Adipose tissue (tissue), 3 donors: ENCODE measurements around the gene PSMD13. TPM values are rescaled to one million over a fixed set of nuclear protein-coding genes. Genes with fewer than 3 reads are reported as not detected.
"Not testable (repeated sequence)": the region's sequence is repeated elsewhere in the genome, so short reads cannot be mapped to it uniquely, and the experiment has no call there.

Experiments used
- H3K27ac ChIP-seq: one replicate; pipeline ENCODE4 v1.5.1; 2013; ENCODE audit warnings: low read depth, low read length
- WGBS, 3 donors: extraction: QIAGEN DNeasy Blood & Tissue Kit; methylation state at CpG; one replicate each; pipeline ENCODE4 v1.1.7; 2013; 5-methylcytosine and 5-hydroxymethylcytosine counted together
- polyA plus RNA-seq, 3 donors: library from polyadenylated mRNA; stranded (reverse); fragments of 200-250 nt; gene quantifications; one replicate each; pipeline ENCODE4 v1.2.3, GENCODE V29; 2013
- donor health status: healthy with polysubstance abuse.
- donor health status: Bipolar disorder and iron deficiency.
- donor health status: healthy.

The PSMD13 gene
- polyA plus RNA-seq, 3 donors = 65.7 to 121 (median 98.5) TPM

GRCh38 chr11:279966-280705, 43.4 kb downstream of the PSMD13 start:
- no peak overlapping the region for H3K27ac ChIP-seq
- 2 to 4% (median 3%) methylated on average over 78 to 85 of the region's 85 CpGs for WGBS, 3 donors

DNA sequence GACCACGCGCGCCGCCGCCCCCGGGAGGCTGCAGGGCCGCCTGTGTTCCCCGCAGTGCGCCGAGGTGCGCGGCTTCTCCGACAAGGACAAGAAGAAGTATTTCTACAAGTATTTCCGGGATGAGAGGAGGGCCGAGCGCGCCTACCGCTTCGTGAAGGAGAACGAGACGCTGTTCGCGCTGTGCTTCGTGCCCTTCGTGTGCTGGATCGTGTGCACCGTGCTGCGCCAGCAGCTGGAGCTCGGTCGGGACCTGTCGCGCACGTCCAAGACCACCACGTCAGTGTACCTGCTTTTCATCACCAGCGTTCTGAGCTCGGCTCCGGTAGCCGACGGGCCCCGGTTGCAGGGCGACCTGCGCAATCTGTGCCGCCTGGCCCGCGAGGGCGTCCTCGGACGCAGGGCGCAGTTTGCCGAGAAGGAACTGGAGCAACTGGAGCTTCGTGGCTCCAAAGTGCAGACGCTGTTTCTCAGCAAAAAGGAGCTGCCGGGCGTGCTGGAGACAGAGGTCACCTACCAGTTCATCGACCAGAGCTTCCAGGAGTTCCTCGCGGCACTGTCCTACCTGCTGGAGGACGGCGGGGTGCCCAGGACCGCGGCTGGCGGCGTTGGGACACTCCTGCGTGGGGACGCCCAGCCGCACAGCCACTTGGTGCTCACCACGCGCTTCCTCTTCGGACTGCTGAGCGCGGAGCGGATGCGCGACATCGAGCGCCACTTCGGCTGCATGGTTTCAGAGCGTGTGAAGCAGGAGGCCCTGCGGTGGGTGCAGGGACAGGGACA, 44.1 kb downstream of the PSMD13 start:
- no peak overlapping the region for H3K27ac ChIP-seq
- WGBS, 3 donors = 7 to 8% (median 7%) methylated on average over 79 of the region's 79 CpGs

DNA sequence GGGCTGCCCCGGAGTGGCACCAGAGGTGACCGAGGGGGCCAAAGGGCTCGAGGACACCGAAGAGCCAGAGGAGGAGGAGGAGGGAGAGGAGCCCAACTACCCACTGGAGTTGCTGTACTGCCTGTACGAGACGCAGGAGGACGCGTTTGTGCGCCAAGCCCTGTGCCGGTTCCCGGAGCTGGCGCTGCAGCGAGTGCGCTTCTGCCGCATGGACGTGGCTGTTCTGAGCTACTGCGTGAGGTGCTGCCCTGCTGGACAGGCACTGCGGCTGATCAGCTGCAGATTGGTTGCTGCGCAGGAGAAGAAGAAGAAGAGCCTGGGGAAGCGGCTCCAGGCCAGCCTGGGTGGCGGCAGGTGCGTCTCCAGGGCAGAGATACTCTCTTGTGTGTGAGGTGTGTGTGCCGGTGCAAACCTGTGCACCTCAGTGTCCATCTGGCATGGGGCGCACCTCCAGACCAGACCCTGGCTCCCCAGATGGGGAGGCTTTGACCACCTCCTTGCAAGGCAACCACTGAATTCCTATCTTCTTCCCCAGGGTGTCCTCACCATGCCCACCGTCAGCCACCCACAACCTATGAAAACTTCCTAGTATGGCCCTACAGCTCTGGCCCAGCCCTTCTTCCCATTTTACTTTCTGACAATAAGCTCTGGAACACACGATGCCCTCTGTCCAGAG, 44.8 kb downstream of the PSMD13 start:
- H3K27ac ChIP-seq = no peak overlapping the region
- 29 to 41% (median 34%) methylated on average over 26 of the region's 26 CpGs for WGBS, 3 donors

DNA sequence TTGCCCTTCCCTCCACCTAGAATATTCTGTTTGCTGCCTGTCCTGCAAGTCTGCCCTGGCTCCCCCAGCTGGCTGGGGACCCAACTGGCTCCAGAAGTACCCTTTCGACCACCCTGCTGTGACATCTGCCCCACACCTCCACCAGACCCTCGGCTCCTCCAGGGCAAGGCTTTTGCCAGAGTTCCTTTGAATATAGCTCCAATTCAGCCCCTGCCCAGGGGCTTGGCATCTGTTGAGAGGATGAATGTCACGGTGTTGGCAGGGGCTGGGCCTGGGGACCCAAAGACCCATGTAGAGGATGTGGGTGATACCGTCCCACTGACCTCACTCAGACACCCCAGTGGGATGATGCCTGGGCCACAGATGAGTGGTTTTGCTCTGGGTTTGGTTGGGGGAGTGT, 45.4 kb downstream of the PSMD13 start:
- H3K27ac ChIP-seq = no peak overlapping the region
- WGBS, 3 donors = 57 to 74% (median 69%) methylated on average over 4 of the region's 4 CpGs

- H3K27ac ChIP-seq = no peak overlapping the region
- 29 to 65% (median 63%) methylated on average over 10 to 13 of the region's 13 CpGs for WGBS, 3 donors
Measured at GRCh38 chr11:282630-283360, 46.0 kb downstream of the PSMD13 start.

GRCh38 chr11:283405-284104, 46.8 kb downstream of the PSMD13 start:
- 81 to 84% (median 83%) methylated on average over 22 to 23 of the region's 23 CpGs for WGBS, 3 donors
- H3K27ac ChIP-seq = no peak overlapping the region

- no peak overlapping the region for H3K27ac ChIP-seq
- WGBS, 3 donors = 83 to 87% (median 86%) methylated on average over 23 to 24 of the region's 24 CpGs
Measured at GRCh38 chr11:284105-285020, 47.6 kb downstream of the PSMD13 start.

GRCh38 chr11:285021-285893, 48.5 kb downstream of the PSMD13 start:
- WGBS, 3 donors = 87 to 89% (median 89%) methylated on average over 29 of the region's 29 CpGs
- H3K27ac ChIP-seq = no peak overlapping the region

DNA sequence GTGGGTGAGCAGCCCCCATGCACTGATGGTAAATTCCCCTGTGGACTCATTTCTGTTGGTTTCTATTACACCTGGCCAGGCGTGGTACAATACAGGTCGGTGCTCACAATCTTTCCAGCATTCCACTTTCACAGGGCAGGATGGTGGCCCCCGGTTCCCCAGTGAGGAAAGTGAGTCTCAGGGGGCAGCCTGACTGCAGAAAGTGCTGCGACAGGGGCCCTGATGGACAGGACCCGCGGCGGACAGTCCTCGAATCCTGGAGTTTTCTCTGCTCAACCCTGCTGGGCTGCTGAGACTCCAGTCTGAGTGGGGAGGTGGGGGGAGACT, 49.1 kb downstream of the PSMD13 start:
- no peak overlapping the region for H3K27ac ChIP-seq
- WGBS, 3 donors = 84 to 92% (median 87%) methylated on average over 8 of the region's 8 CpGs

DNA sequence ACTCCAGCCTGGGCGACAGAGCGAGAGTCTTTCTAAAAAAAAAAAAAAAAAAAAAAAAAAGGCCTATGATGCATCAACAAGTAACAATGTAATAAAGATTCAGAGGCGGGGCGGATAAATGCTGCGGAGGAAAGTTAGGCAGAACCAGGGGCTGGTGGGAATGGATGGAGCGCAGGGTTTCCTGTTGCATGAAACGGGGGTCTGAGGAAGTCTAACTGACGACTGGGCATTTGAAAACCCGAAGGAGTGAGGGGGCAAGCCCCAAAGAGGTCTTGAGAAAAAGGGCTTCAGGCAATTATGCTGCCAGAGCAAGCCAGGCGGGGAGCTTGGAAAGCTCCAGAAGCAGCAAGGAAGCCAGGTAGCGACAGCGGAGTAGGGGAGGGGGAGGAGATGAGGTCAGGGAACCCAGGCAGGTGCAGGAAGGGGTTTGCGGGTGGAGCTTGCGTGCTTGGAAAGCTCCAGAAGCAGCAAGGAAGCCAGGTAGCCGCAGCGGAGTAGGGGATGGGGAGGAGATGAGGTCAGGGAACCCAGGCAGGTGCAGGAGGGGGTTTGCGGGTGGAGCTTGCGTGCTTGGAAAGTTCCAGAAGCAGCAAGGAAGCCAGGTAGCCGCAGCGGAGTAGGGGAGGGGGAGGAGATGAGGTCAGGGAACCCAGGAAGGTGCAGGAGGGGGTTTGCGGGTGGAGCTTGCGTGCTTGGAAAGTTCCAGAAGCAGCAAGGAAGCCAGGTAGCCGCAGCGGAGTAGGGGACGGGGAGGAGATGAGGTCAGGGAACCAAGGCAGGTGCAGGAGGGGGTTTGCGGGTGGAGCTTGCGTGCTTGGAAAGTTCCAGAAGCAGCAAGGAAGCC, 50.4 kb downstream of the PSMD13 start:
- not testable (repeated sequence) for H3K27ac ChIP-seq

GRCh38 chr11:287821-288477, 51.2 kb downstream of the PSMD13 start:
- no peak overlapping the region for H3K27ac ChIP-seq
- 19 to 23% (median 22%) methylated on average over 40 to 41 of the region's 41 CpGs for WGBS, 3 donors

More for the DNA sequence above, 50.4 kb downstream of the PSMD13 start:
- WGBS, 3 donors = 58 to 84% (median 82%) methylated on average over 24 to 27 of the region's 27 CpGs

GRCh38 chr11:288478-289397, 52.0 kb downstream of the PSMD13 start, which contains the start of gene PGGHG:
TSS of gene PGGHG (plus strand) at chr11:289126. CDS start at chr11:289817, 691 bp downstream.
- H3K27ac ChIP-seq = no peak within 1 kb of the TSS
- WGBS, 3 donors = 0 to 1% (median 1%) methylated on average over 57 to 104 of the region's 112 CpGs

DNA sequence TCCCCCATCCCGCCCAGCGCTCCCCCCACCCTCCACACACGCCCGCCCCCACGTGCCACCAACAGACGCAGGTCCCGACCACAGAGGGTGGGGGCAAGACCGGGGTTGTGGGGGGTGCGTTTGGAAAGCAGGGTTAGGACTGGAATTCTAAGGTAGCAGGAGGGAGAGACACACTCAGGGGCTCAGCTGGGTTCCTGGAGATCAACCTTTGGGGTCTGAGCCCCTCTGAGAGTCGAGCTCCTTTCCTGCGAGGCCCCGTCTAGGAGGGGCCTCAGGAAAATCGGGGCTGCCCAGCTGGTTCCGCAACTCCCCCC, 52.6 kb downstream of the PSMD13 start:
- no peak overlapping the region for H3K27ac ChIP-seq
- WGBS, 3 donors = 15 to 25% (median 19%) methylated on average over 12 to 14 of the region's 14 CpGs
